Left ventricle myocardium inferior (tissue), 1 donor: ENCODE measurements around the gene DKK2. TPM values are rescaled to one million over a fixed set of nuclear protein-coding genes. Genes with fewer than 3 reads are reported as not detected.

Source experiments
- DNase-seq: peaks from one replicate; pipeline ENCODE4 v3.0.0-alpha.2; 2020
- H3K27ac ChIP-seq: fragments of 200-600 bp; replicated peaks from 2 replicates; pipeline ENCODE4 v1.8.0; 2021
- H3K27me3 ChIP-seq: fragments of 200-600 bp; 2 replicates; pipeline ENCODE4 v1.8.0; 2021; ENCODE audit warnings: low read depth
- H3K36me3 ChIP-seq: fragments of 200-600 bp; 2 replicates; pipeline ENCODE4 v1.8.0; 2021
- H3K4me1 ChIP-seq: fragments of 200-600 bp; 2 replicates; pipeline ENCODE4 v1.8.0; 2021
- H3K4me3 ChIP-seq: fragments of 200-600 bp; 2 replicates; pipeline ENCODE4 v1.8.0; 2021; ENCODE audit warnings: mild to moderate bottlenecking, moderate library complexity
- H3K9me3 ChIP-seq: fragments of 200-600 bp; replicated peaks from 2 replicates; pipeline ENCODE4 v1.8.0; 2021
- CTCF ChIP-seq: fragments of 200-600 bp; IDR thresholded peaks from 2 replicates; pipeline ENCODE4 v1.8.0; 2021; ENCODE audit warnings: antibody characterized with exemption, mild to moderate bottlenecking, borderline replicate concordance
- intact Hi-C: fragments of 100-400 bp; cut with micrococcal nuclease; formaldehyde crosslinking; loops from one replicate; pipeline ENCODE4 v1.11.0; 2022
- total RNA-seq: library from RNA; stranded (reverse); fragmentation: NEBNext Ultra II Directional; extraction: Animal tissue kit (Norgen Biotek cat#: 25700); gene quantifications from one replicate; pipeline ENCODE4 v1.2.1, GENCODE V29; 2021
- donor health status: DM: no; HTN: yes; CAD: no; lungs with severe emphysema.

The DKK2 gene
- total RNA-seq, 1 donor from 2014 or later = 4.2 TPM

GRCh38 chr4:106981431-106981830 is 54.7 kb downstream of the DKK2 start:
- H3K4me3 ChIP-seq = no peak overlapping the region
- TF ChIP-seq CTCF = no peak
- H3K9me3 ChIP-seq = no peaks in the 10 kb centered on the region
- no peak for DNase-seq
- intact Hi-C loops = no loop called here
- no peak overlapping the region for H3K27ac ChIP-seq
- no peaks in the 10 kb centered on the region for H3K4me1 ChIP-seq
- H3K36me3 ChIP-seq = no peaks in the 10 kb centered on the region
- peaks cover 8% of the 10 kb centered on the region for H3K27me3 ChIP-seq

DNA sequence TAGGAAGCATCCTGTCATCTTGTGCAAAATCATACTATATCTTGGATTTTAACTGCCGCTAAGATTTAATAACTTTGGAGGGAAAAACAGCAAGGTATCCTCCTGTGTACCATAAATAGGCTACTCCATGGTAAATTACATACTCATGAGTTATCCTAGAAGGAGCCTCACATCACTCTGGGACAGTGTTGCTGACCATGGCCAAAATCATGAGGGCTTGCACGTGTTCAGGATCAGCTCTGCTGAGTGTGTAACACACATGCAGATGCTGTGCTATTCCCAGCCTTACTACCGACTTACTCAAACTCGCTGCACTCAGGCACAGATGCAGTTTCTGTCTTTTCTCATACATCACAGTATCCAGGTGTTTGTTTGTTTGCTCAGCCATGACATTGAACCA is 56.6 kb downstream of the DKK2 start:
- Histone ChIP-seq H3K27me3 (peaks cover 8% of the 10 kb centered on the region), H3K9me3 (peaks cover 11% of the 10 kb centered on the region), H3K4me3 (no peak overlapping the region), H3K4me1 (no peaks in the 10 kb centered on the region), H3K36me3 (no peaks in the 10 kb centered on the region), H3K27ac (no peak overlapping the region)
- intact Hi-C loops = no loop called here
- DNase-seq = no peak
- no peak for TF ChIP-seq CTCF

- no peak for DNase-seq
- TF ChIP-seq CTCF = no peak
- Histone ChIP-seq H3K27me3 (peaks cover 8% of the 10 kb centered on the region), H3K4me3 (no peak overlapping the region), H3K9me3 (peaks cover 24% of the 10 kb centered on the region), H3K4me1 (no peaks in the 10 kb centered on the region), H3K36me3 (no peaks in the 10 kb centered on the region), H3K27ac (no peak overlapping the region)
- intact Hi-C loops = no loop called here
Measured at GRCh38 chr4:106978046-106978774, 57.9 kb downstream of the DKK2 start.

- H3K4me3 ChIP-seq = no peak overlapping the region
- TF ChIP-seq CTCF = no peak
Measured at GRCh38 chr4:106971636-106972035, 64.5 kb downstream of the DKK2 start.

GRCh38 chr4:106967892-106968291 is 68.2 kb downstream of the DKK2 start:
- H3K27me3 ChIP-seq = no peaks in the 10 kb centered on the region
- H3K4me3 ChIP-seq = no peak overlapping the region

More at GRCh38 chr4:106971636-106972035, 64.5 kb downstream of the DKK2 start:
- DNase-seq = no peak
- Histone ChIP-seq H3K27ac (no peak overlapping the region), H3K9me3 (peaks cover 28% of the 10 kb centered on the region), H3K27me3 (no peaks in the 10 kb centered on the region), H3K4me1 (no peaks in the 10 kb centered on the region), H3K36me3 (no peaks in the 10 kb centered on the region)
- intact Hi-C loops = no loop called here

More at GRCh38 chr4:106967892-106968291, 68.2 kb downstream of the DKK2 start:
- Histone ChIP-seq H3K27ac (no peak overlapping the region), H3K4me1 (no peaks in the 10 kb centered on the region), H3K9me3 (peaks cover 9% of the 10 kb centered on the region), H3K36me3 (no peaks in the 10 kb centered on the region)
- intact Hi-C loops = no loop called here
- DNase-seq = no peak
- no peak for TF ChIP-seq CTCF
